Choroid plexus epithelial cell (primary cell): Measurements from ENCODE around the gene NRDE2.

Experiments
- DNase-seq: peaks from one replicate; pipeline ENCODE4 v3.0.0-alpha.2; 2010; ENCODE audit warnings: low read depth
- H3K4me3 ChIP-seq: 2 replicates; pipeline ENCODE4 v1.5.1; 2011; ENCODE audit warnings: low read depth, mild to moderate bottlenecking, control low read depth, low read length, moderate library complexity
- TF ChIP-seq, protein P1 (sequence below): conservative IDR thresholded peaks from 2 replicates; pipeline ENCODE4 v1.5.1; 2011; ENCODE audit warnings: low read depth, mild to moderate bottlenecking, control low read depth, inconsistent platforms, low read length, moderate library complexity

The NRDE2 gene, protein sequence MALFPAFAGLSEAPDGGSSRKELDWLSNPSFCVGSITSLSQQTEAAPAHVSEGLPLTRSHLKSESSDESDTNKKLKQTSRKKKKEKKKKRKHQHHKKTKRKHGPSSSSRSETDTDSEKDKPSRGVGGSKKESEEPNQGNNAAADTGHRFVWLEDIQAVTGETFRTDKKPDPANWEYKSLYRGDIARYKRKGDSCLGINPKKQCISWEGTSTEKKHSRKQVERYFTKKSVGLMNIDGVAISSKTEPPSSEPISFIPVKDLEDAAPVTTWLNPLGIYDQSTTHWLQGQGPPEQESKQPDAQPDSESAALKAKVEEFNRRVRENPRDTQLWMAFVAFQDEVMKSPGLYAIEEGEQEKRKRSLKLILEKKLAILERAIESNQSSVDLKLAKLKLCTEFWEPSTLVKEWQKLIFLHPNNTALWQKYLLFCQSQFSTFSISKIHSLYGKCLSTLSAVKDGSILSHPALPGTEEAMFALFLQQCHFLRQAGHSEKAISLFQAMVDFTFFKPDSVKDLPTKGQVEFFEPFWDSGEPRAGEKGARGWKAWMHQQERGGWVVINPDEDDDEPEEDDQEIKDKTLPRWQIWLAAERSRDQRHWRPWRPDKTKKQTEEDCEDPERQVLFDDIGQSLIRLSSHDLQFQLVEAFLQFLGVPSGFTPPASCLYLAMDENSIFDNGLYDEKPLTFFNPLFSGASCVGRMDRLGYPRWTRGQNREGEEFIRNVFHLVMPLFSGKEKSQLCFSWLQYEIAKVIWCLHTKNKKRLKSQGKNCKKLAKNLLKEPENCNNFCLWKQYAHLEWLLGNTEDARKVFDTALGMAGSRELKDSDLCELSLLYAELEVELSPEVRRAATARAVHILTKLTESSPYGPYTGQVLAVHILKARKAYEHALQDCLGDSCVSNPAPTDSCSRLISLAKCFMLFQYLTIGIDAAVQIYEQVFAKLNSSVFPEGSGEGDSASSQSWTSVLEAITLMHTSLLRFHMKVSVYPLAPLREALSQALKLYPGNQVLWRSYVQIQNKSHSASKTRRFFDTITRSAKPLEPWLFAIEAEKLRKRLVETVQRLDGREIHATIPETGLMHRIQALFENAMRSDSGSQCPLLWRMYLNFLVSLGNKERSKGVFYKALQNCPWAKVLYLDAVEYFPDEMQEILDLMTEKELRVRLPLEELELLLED

GRCh38 chr14:90331497-90332270 is at the start of gene NRDE2:
NRDE2 (minus strand) TSS chr14:90331941; CDS start chr14:90331904, 37 bp downstream.
- peak within 1 kb of the TSS; percentile 75 for H3K4me3 ChIP-seq
- TF ChIP-seq, protein P1, sequence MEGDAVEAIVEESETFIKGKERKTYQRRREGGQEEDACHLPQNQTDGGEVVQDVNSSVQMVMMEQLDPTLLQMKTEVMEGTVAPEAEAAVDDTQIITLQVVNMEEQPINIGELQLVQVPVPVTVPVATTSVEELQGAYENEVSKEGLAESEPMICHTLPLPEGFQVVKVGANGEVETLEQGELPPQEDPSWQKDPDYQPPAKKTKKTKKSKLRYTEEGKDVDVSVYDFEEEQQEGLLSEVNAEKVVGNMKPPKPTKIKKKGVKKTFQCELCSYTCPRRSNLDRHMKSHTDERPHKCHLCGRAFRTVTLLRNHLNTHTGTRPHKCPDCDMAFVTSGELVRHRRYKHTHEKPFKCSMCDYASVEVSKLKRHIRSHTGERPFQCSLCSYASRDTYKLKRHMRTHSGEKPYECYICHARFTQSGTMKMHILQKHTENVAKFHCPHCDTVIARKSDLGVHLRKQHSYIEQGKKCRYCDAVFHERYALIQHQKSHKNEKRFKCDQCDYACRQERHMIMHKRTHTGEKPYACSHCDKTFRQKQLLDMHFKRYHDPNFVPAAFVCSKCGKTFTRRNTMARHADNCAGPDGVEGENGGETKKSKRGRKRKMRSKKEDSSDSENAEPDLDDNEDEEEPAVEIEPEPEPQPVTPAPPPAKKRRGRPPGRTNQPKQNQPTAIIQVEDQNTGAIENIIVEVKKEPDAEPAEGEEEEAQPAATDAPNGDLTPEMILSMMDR, result no peak
- peak; percentile 98 for DNase-seq

GRCh38 chr14:90381011-90381786 is 49.5 kb upstream of the NRDE2 start:
- no peak overlapping the region for H3K4me3 ChIP-seq
- peak; percentile 39 for DNase-seq

GRCh38 chr14:90379106-90379505 is 47.4 kb upstream of the NRDE2 start:
- TF ChIP-seq, protein P1, result no peak
- DNase-seq, result no peak
- H3K4me3 ChIP-seq, result no peak overlapping the region

More at GRCh38 chr14:90381011-90381786, 49.5 kb upstream of the NRDE2 start:
- TF ChIP-seq, protein P1, result no peak

DNA sequence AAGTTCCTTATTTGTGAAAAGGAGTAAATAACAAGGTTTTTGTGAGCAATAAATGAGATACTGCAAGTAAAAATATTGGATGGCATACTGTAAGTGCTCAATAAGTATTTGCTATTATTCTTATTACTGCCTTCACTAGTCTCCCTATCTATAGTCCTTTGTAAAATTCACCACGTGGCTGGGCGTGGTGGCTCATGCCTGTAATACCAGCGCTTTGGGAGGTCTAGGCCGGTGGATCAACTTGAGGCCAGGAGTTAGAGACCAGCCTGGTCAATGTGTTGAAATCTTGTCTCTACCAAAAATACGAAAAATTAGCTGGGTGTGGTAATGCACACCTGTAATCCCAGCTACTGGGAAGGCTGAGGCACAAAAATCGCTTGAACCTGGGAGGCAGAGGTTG is 46.5 kb upstream of the NRDE2 start:
- H3K4me3 ChIP-seq, result no peak overlapping the region
- TF ChIP-seq, protein P1, result no peak
- DNase-seq, result no peak

GRCh38 chr14:90375934-90376333 is 44.2 kb upstream of the NRDE2 start:
- no peak overlapping the region for H3K4me3 ChIP-seq
- TF ChIP-seq, protein P1, result no peak
- DNase-seq, result no peak

- DNase-seq, result no peak
- TF ChIP-seq, protein P1, result no peak
These were observed 43.1 kb upstream of the NRDE2 start for GRCh38 chr14:90374813-90375212.

More at GRCh38 chr14:90374813-90375212, 43.1 kb upstream of the NRDE2 start:
- H3K4me3 ChIP-seq, result no peak overlapping the region
